K562 (cell line): Measurements from ENCODE around the gene HDAC9. TPM values are rescaled to one million over a fixed set of nuclear protein-coding genes. Genes with fewer than 3 reads are reported as not detected.

Source experiments
- ATAC-seq: fragments of 200-7000 bp; cut with Tn5 transposase; 3 replicates; pipeline ENCODE4 v1.9.1; 2020; ENCODE audit warnings: moderate library complexity
- BruUV-seq: library from RNA; stranded (reverse); fragments of 400-500 nt; replicated peaks from 2 replicates; lab custom pipeline; 2021; lab: Mats Ljungman, UMichigan
- CTCF ChIA-PET: fragments of 300-600 bp; formaldehyde crosslinking; extraction: SDS; loops from one replicate; lab custom pipeline; 2021; ENCODE audit warnings: low intra/inter-chr PET ratio; lab: Yijun Ruan, JAX
- POLR2A ChIA-PET: fragments of 300-600, 350-650 bp; sonication (Branson Sonifier 250); formaldehyde crosslinking; extraction: SDS; loops from one replicate; lab custom pipeline; 2021; ENCODE audit warnings: antibody characterized with exemption, inconsistent platforms; lab: Yijun Ruan, JAX
- DNase-seq, 4 experiments: peaks; one replicate each; pipeline versions ENCODE4 v3.0.0 to v3.0.0-alpha.2; 2011 to 2018; ENCODE audit warnings: low spot score in 3 of 4, mixed read lengths in 3 of 4; ENCODE audit errors: extremely low read depth in 1 of 4
- FAIRE-seq: peaks from 2 replicates; lab custom pipeline; 2011; peaks lifted over from hg19 to GRCh38; lab: Jason Lieb, UNC
- H2AFZ ChIP-seq: 2 replicates; pipeline ENCODE4 v1.6.0; 2011; ENCODE audit warnings: low read depth, low read length, control low read depth, inconsistent platforms
- H3K27ac ChIP-seq: fragments of 200-600 bp; 3 replicates; pipeline ENCODE4 v1.8.0; 2011; ENCODE audit warnings: low read depth, mild to moderate bottlenecking, control low read depth, inconsistent platforms, low read length, moderate library complexity, mixed read lengths; ENCODE audit errors: extremely low read depth
- H3K27me3 ChIP-seq, 2 experiments: fragments of 300-600 bp in 1 of 2; 2 replicates in 1 of 2; 3 replicates in 1 of 2; pipeline versions ENCODE4 v1.6.0 to v1.8.0; 2011; ENCODE audit warnings: inconsistent platforms in 2 of 2, low read length in 2 of 2, mild to moderate bottlenecking in 1 of 2, mixed read lengths in 1 of 2, moderate library complexity in 1 of 2; ENCODE audit not compliant: control insufficient read depth in 2 of 2, insufficient read depth in 2 of 2
- H3K36me3 ChIP-seq: fragments of 300-600 bp; 3 replicates; pipeline ENCODE4 v1.8.0; 2011; ENCODE audit warnings: mild to moderate bottlenecking, low read length, inconsistent platforms; ENCODE audit not compliant: control insufficient read depth, insufficient read depth
- H3K4me1 ChIP-seq, 2 experiments: fragments of 200-600 bp in 1 of 2; replicated peaks in 1 of 2; 2 replicates in 1 of 2; 3 replicates in 1 of 2; pipeline versions ENCODE4 v1.5.1 to v1.8.0; 2011; ENCODE audit warnings: inconsistent platforms in 2 of 2, low read length in 2 of 2, mild to moderate bottlenecking in 1 of 2, mixed read lengths in 1 of 2, moderate library complexity in 1 of 2; ENCODE audit not compliant: control insufficient read depth in 2 of 2, insufficient read depth in 2 of 2
- H3K4me2 ChIP-seq: 2 replicates; pipeline ENCODE4 v1.6.1; 2011; ENCODE audit warnings: low read length, control low read depth, inconsistent platforms, mixed read lengths; ENCODE audit not compliant: insufficient read depth
- H3K4me3 ChIP-seq: fragments of 200-600 bp; sonication (generic), shearing (Covaris generic); 2 replicates; pipeline ENCODE4 v1.5.1; 2016; ENCODE audit warnings: control low read depth, inconsistent platforms
- H3K79me2 ChIP-seq: fragments of 200-600 bp; 3 replicates; pipeline ENCODE4 v1.8.0; 2011; ENCODE audit warnings: low read length, inconsistent platforms; ENCODE audit not compliant: control insufficient read depth, insufficient read depth
- H3K9ac ChIP-seq, 2 experiments: 2 replicates each; pipeline versions ENCODE4 v1.6.0 to v1.6.1; 2011; ENCODE audit warnings: low read depth in 2 of 2, low read length in 2 of 2, control low read depth in 1 of 2, inconsistent platforms in 1 of 2, mild to moderate bottlenecking in 1 of 2, mixed read lengths in 1 of 2; ENCODE audit not compliant: insufficient read depth in 1 of 2
- H3K9me1 ChIP-seq: one replicate; pipeline ENCODE4 v1.6.0; 2011; ENCODE audit warnings: inconsistent platforms, mild to moderate bottlenecking, low read length, moderate library complexity; ENCODE audit not compliant: control insufficient read depth, insufficient read depth
- H3K9me3 ChIP-seq: replicated peaks from 2 replicates; pipeline ENCODE4 v1.5.1; 2011; ENCODE audit warnings: low read depth, low read length, inconsistent platforms; ENCODE audit not compliant: control insufficient read depth, insufficient read depth
- H4K20me1 ChIP-seq: replicated peaks from 2 replicates; pipeline ENCODE4 v1.6.1; 2011; ENCODE audit warnings: low read length, inconsistent platforms, mixed read lengths; ENCODE audit not compliant: control insufficient read depth, insufficient read depth
- EWSR1 ChIP-seq: fragments of 450-650 bp; IDR thresholded peaks from 2 replicates; pipeline ENCODE4 v1.6.1; 2018; ENCODE audit warnings: borderline replicate concordance, mild to moderate bottlenecking, low read depth, moderate library complexity; ENCODE audit not compliant: partially characterized antibody
- HDAC2 ChIP-seq: fragments of 450-650 bp; IDR thresholded peaks from 2 replicates; pipeline ENCODE4 v1.6.1; 2016; ENCODE audit warnings: mild to moderate bottlenecking
- MECOM ChIP-seq: fragments of 250-450 bp; sonication (Bioruptor Pico); IDR thresholded peaks from 2 replicates; pipeline ENCODE4 v1.8.0; 2022; ENCODE audit warnings: inconsistent platforms
- PTBP1 ChIP-seq: fragments of 200-400 bp; formaldehyde crosslinking; IDR thresholded peaks from 2 replicates; pipeline ENCODE4 v1.6.1; 2017; ENCODE audit warnings: low read depth, low read length
- RAD21 ChIP-seq, 2 experiments: fragments of 250-450 bp in 1 of 2; fragments of 450-650 bp in 1 of 2; sonication (Bioruptor Pico) in 1 of 2; formaldehyde crosslinking in 1 of 2; IDR thresholded peaks in 1 of 2; conservative IDR thresholded peaks in 1 of 2; 2 replicates each; pipeline versions ENCODE4 v1.4.0 to v1.8.0; 2020 to 2022; ENCODE audit warnings: mild to moderate bottlenecking in 2 of 2, moderate library complexity in 1 of 2
- SIN3B ChIP-seq: fragments of 450-650 bp; IDR thresholded peaks from 2 replicates; pipeline ENCODE4 v1.6.1; 2017; ENCODE audit warnings: low read depth, mild to moderate bottlenecking, moderate library complexity
- SMARCC2 ChIP-seq: fragments of 450-650 bp; IDR thresholded peaks from 2 replicates; pipeline ENCODE4 v1.6.1; 2017; ENCODE audit warnings: antibody characterized with exemption, moderate library complexity, mild to moderate bottlenecking, low read depth
- ZNF217 ChIP-seq: sonication (generic); formaldehyde crosslinking; IDR thresholded peaks from 2 replicates; pipeline ENCODE4 v1.8.0; 2022; ENCODE audit warnings: mild to moderate bottlenecking, missing genetic modification reagents
- ZNF589 ChIP-seq: fragments of 200-800 bp; sonication (Bioruptor generic); IDR thresholded peaks from 2 replicates; pipeline ENCODE4 v1.6.1; 2016; ENCODE audit warnings: low read depth, missing genetic modification characterization, missing compliant biosample characterization
- WGBS: fragments of 100-300 bp; shearing (Covaris generic); methylation state at CpG from one replicate; pipeline ENCODE4 v1.1.6; 2016; ENCODE audit warnings: low coverage, mixed read lengths; ENCODE audit not compliant: insufficient coverage; ENCODE audit errors: missing lambda C conversion rate; 5-methylcytosine and 5-hydroxymethylcytosine counted together
- in situ Hi-C: fragments of 300-500 bp; cut with MboI; formaldehyde crosslinking; loops from 4 replicates; pipeline ENCODE4 v1.15.0; 2018; ENCODE audit warnings: inconsistent platforms, mixed read lengths
- intact Hi-C: fragments of 100-400 bp; cut with micrococcal nuclease; formaldehyde crosslinking; loops from 2 replicates; pipeline ENCODE4 v1.14.2; 2022
- polyA plus RNA-seq, 8 experiments: library from polyadenylated mRNA; depleted of rRNA in 4 of 8; stranded (reverse) in 5 of 8; unstranded in 3 of 8; fragments of >200 nt; fragmentation: Nextera tagmentation in 2 of 8; fragmentation: Illumina TruSeq in 1 of 8; extraction: Ambion mirVana in 2 of 8; extraction: Trizol in 1 of 8; gene quantifications; 2 replicates each; pipeline versions ENCODE4 v1.2.1 to v1.2.3, GENCODE V29; 2011 to 2014; ENCODE audit warnings: inconsistent platforms in 1 of 8, missing spikeins in 1 of 8
- total RNA-seq, 7 experiments: library from RNA; depleted of rRNA in 6 of 7; stranded (reverse); fragments of >200 nt in 6 of 7; fragmentation: Illumina TruSeq in 2 of 7; extraction: Trizol in 2 of 7; gene quantifications; 2 replicates each; pipeline versions ENCODE4 v1.2.1 to v1.2.3, GENCODE V29; 2011 to 2021; ENCODE audit warnings: low replicate concordance in 1 of 7
- TF ChIP-seq, protein P1 (sequence below): fragments of 200-600 bp; sonication (generic); IDR thresholded peaks from one replicate; pipeline ENCODE4 v1.6.1; 2012; ENCODE audit warnings: mild to moderate bottlenecking, low read depth, low read length, inconsistent platforms

The HDAC9 gene
- total and polyA plus RNA-seq, 9 of the 15 experiments (the other 6 are each of a cell fraction or from before 2014, with no cell fraction given) = 0.08 to 0.91 (median 0.33) TPM

GRCh38 chr7:18845700-18846099, 350.2 kb downstream of the HDAC9 start (continued):
- TF ChIP-seq ZNF589 (CRISPR knock-in tag) = no peak
- TF ChIP-seq MECOM (CRISPR knock-in tag) = no peak

DNA sequence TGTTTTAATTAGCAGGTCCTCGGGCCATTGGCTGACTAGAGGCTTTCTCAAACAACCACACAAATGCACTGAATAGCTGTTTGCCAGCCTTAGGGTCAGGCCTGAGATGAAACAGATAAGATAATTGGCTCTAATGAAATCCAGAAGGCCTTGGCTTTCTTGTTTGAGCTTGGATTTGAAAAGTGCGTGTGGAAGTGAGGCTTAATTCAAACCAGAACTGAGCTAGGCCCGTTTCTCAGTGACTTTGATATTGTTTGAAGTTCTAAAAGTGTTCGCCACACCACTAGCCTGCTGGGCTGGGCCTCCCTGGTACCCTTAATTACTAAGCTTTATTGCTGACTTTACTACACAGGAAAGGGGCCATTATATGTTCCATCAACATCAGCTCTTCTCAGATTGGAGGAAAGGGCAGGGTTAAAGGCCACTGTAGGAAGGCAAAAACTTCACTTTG, 351.2 kb downstream of the HDAC9 start:
- no peak overlapping the region for H3K4me2 ChIP-seq
- no peaks in the 10 kb centered on the region for H3K79me2 ChIP-seq
- TF ChIP-seq SMARCC2 (no peak), SIN3B (no peak), PTBP1 (no peak), ZNF217 (CRISPR knock-in tag) (no peak), RAD21 (CRISPR knock-in tag; conservative IDR thresholded peaks at IDR 0.05 in 1 of 2, IDR thresholded peaks at IDR 0.05 in 1 of 2) (no peak), EWSR1 (no peak), HDAC2 (no peak)
- TF ChIP-seq, protein P1, sequence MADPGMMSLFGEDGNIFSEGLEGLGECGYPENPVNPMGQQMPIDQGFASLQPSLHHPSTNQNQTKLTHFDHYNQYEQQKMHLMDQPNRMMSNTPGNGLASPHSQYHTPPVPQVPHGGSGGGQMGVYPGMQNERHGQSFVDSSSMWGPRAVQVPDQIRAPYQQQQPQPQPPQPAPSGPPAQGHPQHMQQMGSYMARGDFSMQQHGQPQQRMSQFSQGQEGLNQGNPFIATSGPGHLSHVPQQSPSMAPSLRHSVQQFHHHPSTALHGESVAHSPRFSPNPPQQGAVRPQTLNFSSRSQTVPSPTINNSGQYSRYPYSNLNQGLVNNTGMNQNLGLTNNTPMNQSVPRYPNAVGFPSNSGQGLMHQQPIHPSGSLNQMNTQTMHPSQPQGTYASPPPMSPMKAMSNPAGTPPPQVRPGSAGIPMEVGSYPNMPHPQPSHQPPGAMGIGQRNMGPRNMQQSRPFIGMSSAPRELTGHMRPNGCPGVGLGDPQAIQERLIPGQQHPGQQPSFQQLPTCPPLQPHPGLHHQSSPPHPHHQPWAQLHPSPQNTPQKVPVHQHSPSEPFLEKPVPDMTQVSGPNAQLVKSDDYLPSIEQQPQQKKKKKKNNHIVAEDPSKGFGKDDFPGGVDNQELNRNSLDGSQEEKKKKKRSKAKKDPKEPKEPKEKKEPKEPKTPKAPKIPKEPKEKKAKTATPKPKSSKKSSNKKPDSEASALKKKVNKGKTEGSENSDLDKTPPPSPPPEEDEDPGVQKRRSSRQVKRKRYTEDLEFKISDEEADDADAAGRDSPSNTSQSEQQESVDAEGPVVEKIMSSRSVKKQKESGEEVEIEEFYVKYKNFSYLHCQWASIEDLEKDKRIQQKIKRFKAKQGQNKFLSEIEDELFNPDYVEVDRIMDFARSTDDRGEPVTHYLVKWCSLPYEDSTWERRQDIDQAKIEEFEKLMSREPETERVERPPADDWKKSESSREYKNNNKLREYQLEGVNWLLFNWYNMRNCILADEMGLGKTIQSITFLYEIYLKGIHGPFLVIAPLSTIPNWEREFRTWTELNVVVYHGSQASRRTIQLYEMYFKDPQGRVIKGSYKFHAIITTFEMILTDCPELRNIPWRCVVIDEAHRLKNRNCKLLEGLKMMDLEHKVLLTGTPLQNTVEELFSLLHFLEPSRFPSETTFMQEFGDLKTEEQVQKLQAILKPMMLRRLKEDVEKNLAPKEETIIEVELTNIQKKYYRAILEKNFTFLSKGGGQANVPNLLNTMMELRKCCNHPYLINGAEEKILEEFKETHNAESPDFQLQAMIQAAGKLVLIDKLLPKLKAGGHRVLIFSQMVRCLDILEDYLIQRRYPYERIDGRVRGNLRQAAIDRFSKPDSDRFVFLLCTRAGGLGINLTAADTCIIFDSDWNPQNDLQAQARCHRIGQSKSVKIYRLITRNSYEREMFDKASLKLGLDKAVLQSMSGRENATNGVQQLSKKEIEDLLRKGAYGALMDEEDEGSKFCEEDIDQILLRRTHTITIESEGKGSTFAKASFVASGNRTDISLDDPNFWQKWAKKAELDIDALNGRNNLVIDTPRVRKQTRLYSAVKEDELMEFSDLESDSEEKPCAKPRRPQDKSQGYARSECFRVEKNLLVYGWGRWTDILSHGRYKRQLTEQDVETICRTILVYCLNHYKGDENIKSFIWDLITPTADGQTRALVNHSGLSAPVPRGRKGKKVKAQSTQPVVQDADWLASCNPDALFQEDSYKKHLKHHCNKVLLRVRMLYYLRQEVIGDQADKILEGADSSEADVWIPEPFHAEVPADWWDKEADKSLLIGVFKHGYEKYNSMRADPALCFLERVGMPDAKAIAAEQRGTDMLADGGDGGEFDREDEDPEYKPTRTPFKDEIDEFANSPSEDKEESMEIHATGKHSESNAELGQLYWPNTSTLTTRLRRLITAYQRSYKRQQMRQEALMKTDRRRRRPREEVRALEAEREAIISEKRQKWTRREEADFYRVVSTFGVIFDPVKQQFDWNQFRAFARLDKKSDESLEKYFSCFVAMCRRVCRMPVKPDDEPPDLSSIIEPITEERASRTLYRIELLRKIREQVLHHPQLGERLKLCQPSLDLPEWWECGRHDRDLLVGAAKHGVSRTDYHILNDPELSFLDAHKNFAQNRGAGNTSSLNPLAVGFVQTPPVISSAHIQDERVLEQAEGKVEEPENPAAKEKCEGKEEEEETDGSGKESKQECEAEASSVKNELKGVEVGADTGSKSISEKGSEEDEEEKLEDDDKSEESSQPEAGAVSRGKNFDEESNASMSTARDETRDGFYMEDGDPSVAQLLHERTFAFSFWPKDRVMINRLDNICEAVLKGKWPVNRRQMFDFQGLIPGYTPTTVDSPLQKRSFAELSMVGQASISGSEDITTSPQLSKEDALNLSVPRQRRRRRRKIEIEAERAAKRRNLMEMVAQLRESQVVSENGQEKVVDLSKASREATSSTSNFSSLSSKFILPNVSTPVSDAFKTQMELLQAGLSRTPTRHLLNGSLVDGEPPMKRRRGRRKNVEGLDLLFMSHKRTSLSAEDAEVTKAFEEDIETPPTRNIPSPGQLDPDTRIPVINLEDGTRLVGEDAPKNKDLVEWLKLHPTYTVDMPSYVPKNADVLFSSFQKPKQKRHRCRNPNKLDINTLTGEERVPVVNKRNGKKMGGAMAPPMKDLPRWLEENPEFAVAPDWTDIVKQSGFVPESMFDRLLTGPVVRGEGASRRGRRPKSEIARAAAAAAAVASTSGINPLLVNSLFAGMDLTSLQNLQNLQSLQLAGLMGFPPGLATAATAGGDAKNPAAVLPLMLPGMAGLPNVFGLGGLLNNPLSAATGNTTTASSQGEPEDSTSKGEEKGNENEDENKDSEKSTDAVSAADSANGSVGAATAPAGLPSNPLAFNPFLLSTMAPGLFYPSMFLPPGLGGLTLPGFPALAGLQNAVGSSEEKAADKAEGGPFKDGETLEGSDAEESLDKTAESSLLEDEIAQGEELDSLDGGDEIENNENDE = no peak
- in situ Hi-C loops = no loop called here
- ChIA-PET CTCF (no interaction called here), POLR2A (no interaction called here)
- BruUV-seq = no TSS peak
- H3K9ac ChIP-seq = no peak overlapping the region
- intact Hi-C loops = no loop called here
- no peaks in the 10 kb centered on the region for H3K4me1 ChIP-seq
- no peaks in the 10 kb centered on the region for H3K36me3 ChIP-seq
- no peak for FAIRE-seq
- no peaks in the 10 kb centered on the region for H3K27me3 ChIP-seq
- 0% methylated on average over 4 of the region's 4 CpGs for WGBS
- H3K27ac ChIP-seq = no peak overlapping the region
- no peak overlapping the region for H2AFZ ChIP-seq
- no peak overlapping the region for H3K4me3 ChIP-seq
- no peaks in the 10 kb centered on the region for H3K9me3 ChIP-seq
- ATAC-seq = no peak
- H4K20me1 ChIP-seq = no peaks in the 10 kb centered on the region
- peaks cover 2% of the 10 kb centered on the region for H3K9me1 ChIP-seq
- no peak for DNase-seq
